Hepatocyte (in vitro differentiated cells): ENCODE results near the gene GNAS.

Experiments
- EZH2 ChIP-seq: fragments of 200-600 bp; sonication (generic); IDR thresholded peaks from 2 replicates; pipeline ENCODE4 v1.6.1; 2016; ENCODE audit warnings: antibody characterized with exemption, mild to moderate bottlenecking, borderline replicate concordance
- EZH2phosphoT487 ChIP-seq: fragments of 200-600 bp; sonication (generic); IDR thresholded peaks from one replicate; pipeline ENCODE4 v1.6.1; 2018; ENCODE audit warnings: antibody characterized with exemption, mild to moderate bottlenecking, low read depth, moderate library complexity; ENCODE audit not compliant: unreplicated experiment, severe bottlenecking
- TF ChIP-seq, protein P1 (sequence below): fragments of 200-600 bp; sonication (generic); IDR thresholded peaks from 2 replicates; pipeline ENCODE4 v1.5.1; 2016; ENCODE audit warnings: antibody characterized with exemption, mild to moderate bottlenecking; ENCODE audit not compliant: poor library complexity

DNA sequence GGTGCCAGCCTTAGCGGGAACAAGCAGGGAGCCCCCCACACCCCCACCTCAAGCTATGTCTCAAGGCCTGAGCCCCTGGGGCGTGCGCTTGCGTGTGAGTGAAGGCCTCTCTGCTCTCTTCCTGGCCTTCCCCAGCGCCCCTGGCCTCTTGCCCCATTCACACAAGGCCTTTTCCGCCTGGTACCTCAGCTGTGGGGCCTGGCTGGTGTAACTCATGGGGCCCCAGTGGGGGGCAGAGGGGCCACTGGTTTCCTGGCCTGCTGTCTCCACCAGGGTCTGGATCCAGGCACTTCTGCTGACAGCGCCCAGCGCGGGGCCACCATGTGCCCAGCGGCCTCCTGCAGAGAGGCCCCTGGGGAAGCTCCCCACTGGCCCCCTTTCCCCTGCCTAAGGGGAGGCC is 36.5 kb upstream of the GNAS start:
- TF ChIP-seq EZH2phosphoT487 = no peak
- no peak for TF ChIP-seq EZH2
- TF ChIP-seq, protein P1, sequence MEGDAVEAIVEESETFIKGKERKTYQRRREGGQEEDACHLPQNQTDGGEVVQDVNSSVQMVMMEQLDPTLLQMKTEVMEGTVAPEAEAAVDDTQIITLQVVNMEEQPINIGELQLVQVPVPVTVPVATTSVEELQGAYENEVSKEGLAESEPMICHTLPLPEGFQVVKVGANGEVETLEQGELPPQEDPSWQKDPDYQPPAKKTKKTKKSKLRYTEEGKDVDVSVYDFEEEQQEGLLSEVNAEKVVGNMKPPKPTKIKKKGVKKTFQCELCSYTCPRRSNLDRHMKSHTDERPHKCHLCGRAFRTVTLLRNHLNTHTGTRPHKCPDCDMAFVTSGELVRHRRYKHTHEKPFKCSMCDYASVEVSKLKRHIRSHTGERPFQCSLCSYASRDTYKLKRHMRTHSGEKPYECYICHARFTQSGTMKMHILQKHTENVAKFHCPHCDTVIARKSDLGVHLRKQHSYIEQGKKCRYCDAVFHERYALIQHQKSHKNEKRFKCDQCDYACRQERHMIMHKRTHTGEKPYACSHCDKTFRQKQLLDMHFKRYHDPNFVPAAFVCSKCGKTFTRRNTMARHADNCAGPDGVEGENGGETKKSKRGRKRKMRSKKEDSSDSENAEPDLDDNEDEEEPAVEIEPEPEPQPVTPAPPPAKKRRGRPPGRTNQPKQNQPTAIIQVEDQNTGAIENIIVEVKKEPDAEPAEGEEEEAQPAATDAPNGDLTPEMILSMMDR = no peak
